PC-9 (cell line): ENCODE data around the gene CCDC78. TPM values are rescaled to one million over a fixed set of nuclear protein-coding genes. Genes with fewer than 3 reads are reported as not detected.

ENCODE experiments used
- BruUV-seq: library from RNA; stranded (reverse); fragments of 400-500 nt; replicated peaks from 2 replicates; lab custom pipeline; 2021; lab: Mats Ljungman, UMichigan
- CTCF ChIA-PET: fragments of 300-600 bp; sonication (Branson Sonifier 250); formaldehyde crosslinking; loops from one replicate; lab custom pipeline; 2022; ENCODE audit warnings: antibody characterized with exemption; lab: Charles Lee
- POLR2A ChIA-PET: fragments of 300-600 bp; sonication (Branson Sonifier 250); formaldehyde crosslinking; loops from one replicate; lab custom pipeline; 2022; ENCODE audit warnings: antibody characterized with exemption; ENCODE audit not compliant: unreplicated experiment; lab: Charles Lee
- DNase-seq, 2 experiments: peaks; one replicate each; pipeline versions ENCODE4 v3.0.0 to v3.0.0-alpha.2; 2015 to 2022; ENCODE audit warnings: mixed read lengths in 1 of 2
- H2AFZ ChIP-seq: fragments of 200-600 bp; sonication (generic); 2 replicates; pipeline ENCODE4 v1.8.1; 2017; ENCODE audit warnings: antibody characterized with exemption
- H3F3A ChIP-seq: fragments of 200-600 bp; sonication (generic); 2 replicates; pipeline ENCODE4 v1.8.1; 2017; ENCODE audit warnings: antibody characterized with exemption, mild to moderate bottlenecking, low read depth; ENCODE audit not compliant: insufficient read depth
- H3K27ac ChIP-seq: fragments of 200-600 bp; sonication (generic); 2 replicates; pipeline ENCODE4 v1.6.1; 2016; ENCODE audit warnings: mixed run types
- H3K27me3 ChIP-seq: fragments of 200-600 bp; sonication (generic); 2 replicates; pipeline ENCODE4 v1.6.1; 2016; ENCODE audit warnings: low read depth, mixed run types; ENCODE audit not compliant: insufficient read depth
- H3K36me3 ChIP-seq: fragments of 200-600 bp; sonication (generic); 2 replicates; pipeline ENCODE4 v1.6.1; 2016; ENCODE audit warnings: low read depth, mixed run types
- H3K4me1 ChIP-seq: fragments of 200-600 bp; sonication (generic); replicated peaks from 2 replicates; pipeline ENCODE4 v1.6.1; 2016; ENCODE audit warnings: mixed run types; ENCODE audit not compliant: insufficient read depth
- H3K4me2 ChIP-seq: fragments of 200-600 bp; sonication (generic); 2 replicates; pipeline ENCODE4 v1.6.1; 2017; ENCODE audit warnings: mixed run types
- H3K4me3 ChIP-seq: fragments of 200-600 bp; sonication (generic); 2 replicates; pipeline ENCODE4 v1.6.1; 2016; ENCODE audit warnings: mixed run types
- H3K79me2 ChIP-seq: fragments of 200-600 bp; sonication (generic); 2 replicates; pipeline ENCODE4 v1.6.1; 2017; ENCODE audit warnings: low read depth, mixed run types
- H3K9me2 ChIP-seq: fragments of 200-600 bp; sonication (generic); 2 replicates; pipeline ENCODE4 v1.8.1; 2017; ENCODE audit warnings: mild to moderate bottlenecking; ENCODE audit not compliant: insufficient read depth
- H3K9me3 ChIP-seq: fragments of 200-600 bp; sonication (generic); 2 replicates; pipeline ENCODE4 v1.8.1; 2016; ENCODE audit warnings: low read depth; ENCODE audit not compliant: insufficient read depth
- H4K20me1 ChIP-seq: fragments of 200-600 bp; sonication (generic); 2 replicates; pipeline ENCODE4 v1.8.1; 2017; ENCODE audit not compliant: insufficient read depth
- CTCF ChIP-seq: fragments of 200-600 bp; sonication (generic); conservative IDR thresholded peaks from 2 replicates; pipeline ENCODE4 v1.6.1; 2017; ENCODE audit warnings: mixed run types, antibody characterized with exemption, mild to moderate bottlenecking, moderate library complexity
- EZH2 ChIP-seq: fragments of 200-600 bp; sonication (generic); IDR thresholded peaks from 2 replicates; pipeline ENCODE4 v1.8.0; 2017; ENCODE audit warnings: antibody characterized with exemption, low read depth
- intact Hi-C: fragments of 100-400 bp; cut with micrococcal nuclease; formaldehyde crosslinking; loops from one replicate; pipeline ENCODE4 v1.10.0; 2022; ENCODE audit not compliant: unreplicated experiment
- total RNA-seq: library from RNA; stranded (reverse); gene quantifications from 2 replicates; pipeline ENCODE4 v1.2.3, GENCODE V29; 2021

Gene CCDC78
- total RNA-seq, 1 experiment from 2014 or later = 4.2 TPM

DNA sequence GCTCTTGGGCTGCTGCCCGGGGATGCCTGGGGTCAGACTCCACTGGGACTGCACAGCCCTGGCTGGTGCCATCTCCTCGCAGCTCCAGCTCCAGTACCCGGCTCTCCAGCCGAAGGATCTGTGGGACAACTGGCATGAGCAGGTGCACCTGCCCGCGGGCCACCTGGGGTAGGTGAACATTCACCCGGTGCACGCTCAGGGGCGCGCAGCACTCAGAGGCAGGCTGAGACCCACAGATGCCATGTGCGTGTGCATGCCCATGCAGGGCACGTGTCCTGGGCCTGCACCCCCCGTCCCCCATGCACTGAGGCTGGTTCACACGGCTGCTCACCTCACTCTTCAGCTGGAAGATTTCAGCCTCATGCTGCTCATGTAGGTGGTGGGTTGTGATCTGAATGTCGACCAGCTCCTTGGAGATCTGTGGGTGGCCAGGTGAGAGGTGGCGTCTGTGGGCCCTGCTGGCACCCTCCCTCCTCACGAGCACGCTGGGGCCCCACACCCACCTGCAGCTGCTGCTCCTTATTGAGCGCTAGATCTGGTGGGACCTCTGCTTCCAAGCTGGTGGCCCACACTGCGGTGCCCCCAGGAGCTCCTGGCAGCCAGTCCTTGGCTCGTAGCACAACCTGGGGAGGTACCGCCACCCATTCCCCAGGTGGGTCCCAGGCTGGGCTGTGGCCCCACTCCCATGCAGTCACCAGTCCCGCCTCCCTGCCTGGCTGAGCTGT is 618 bp downstream of the CCDC78 start:
- H3F3A ChIP-seq = peaks cover 31% of the 10 kb centered on the region
- H3K4me3 ChIP-seq = no peak overlapping the region
- H3K9me2 ChIP-seq = no peaks in the 10 kb centered on the region
- no peak overlapping the region for H2AFZ ChIP-seq
- POLR2A ChIA-PET = interaction anchor here (0.6 to 1.4 kb wide), 5 partner anchors 11 to 70 kb away, joined by 3 to 6 read pairs (median 3); partner anchors contain the start of genes CHTF18, METRN and RPUSD1
- BruUV-seq = no TSS peak
- DNase-seq = no peak
- CTCF ChIA-PET = interaction anchor here (0.6 kb wide), 1 partner anchor 256 kb away, joined by 10 read pairs; the partner anchor contains the start of gene SOX8
- peaks cover 4% of the 10 kb centered on the region; the same call in 1 of the 2 replicates for H3K79me2 ChIP-seq
- H3K27ac ChIP-seq = no peak overlapping the region
- H3K4me2 ChIP-seq = no peak overlapping the region
- H4K20me1 ChIP-seq = peaks cover 4% of the 10 kb centered on the region; the same call in 1 of the 2 replicates
- TF ChIP-seq CTCF (no peak), EZH2 (no peak)
- no peaks in the 10 kb centered on the region for H3K9me3 ChIP-seq
- intact Hi-C loops = no loop called here
- peaks cover 6% of the 10 kb centered on the region; the same call in 1 of the 2 replicates for H3K4me1 ChIP-seq
- no peaks in the 10 kb centered on the region for H3K36me3 ChIP-seq
- no peaks in the 10 kb centered on the region for H3K27me3 ChIP-seq

DNA sequence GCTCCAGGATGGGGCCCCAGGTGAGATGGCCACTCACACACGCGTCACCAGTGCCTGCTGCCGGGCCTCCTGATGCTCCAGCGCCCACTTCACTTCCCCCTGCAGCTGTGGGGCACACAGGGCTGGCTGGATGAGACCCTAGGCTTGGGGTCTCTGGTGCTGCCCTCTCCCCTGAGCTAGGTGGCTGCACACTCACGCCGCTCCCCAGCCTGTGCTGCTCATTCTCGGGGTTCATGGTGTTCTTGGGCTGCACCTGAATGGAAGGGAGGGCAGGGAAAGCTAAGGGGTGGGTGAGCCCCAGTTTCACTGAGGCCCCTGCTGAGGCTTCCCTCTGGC is 1.2 kb downstream of the CCDC78 start:
- TF ChIP-seq CTCF (no peak), EZH2 (no peak)
- POLR2A ChIA-PET = interaction anchor here (1.4 kb wide), 1 partner anchor 29 kb away, joined by 6 read pairs; no protein-coding TSS in a partner anchor
- no peaks in the 10 kb centered on the region for H3K9me2 ChIP-seq
- peaks cover 4% of the 10 kb centered on the region; the same call in 1 of the 2 replicates for H4K20me1 ChIP-seq
- no peaks in the 10 kb centered on the region for H3K27me3 ChIP-seq
- no peak overlapping the region for H2AFZ ChIP-seq
- peaks cover 34% of the 10 kb centered on the region for H3F3A ChIP-seq
- no TSS peak for BruUV-seq
- H3K79me2 ChIP-seq = peaks cover 4% of the 10 kb centered on the region; the same call in 1 of the 2 replicates
- no peak overlapping the region for H3K27ac ChIP-seq
- no peak overlapping the region for H3K4me3 ChIP-seq
- H3K36me3 ChIP-seq = no peaks in the 10 kb centered on the region
- intact Hi-C loops = no loop called here
- no peaks in the 10 kb centered on the region for H3K9me3 ChIP-seq
- H3K4me2 ChIP-seq = no peak overlapping the region
- DNase-seq = peak in 1 of 2 experiments; percentile 24
- peaks cover 8% of the 10 kb centered on the region for H3K4me1 ChIP-seq
- CTCF ChIA-PET = no interaction called here

GRCh38 chr16:724188-725040 is 1.8 kb downstream of the CCDC78 start:
- H3K9me2 ChIP-seq = no peaks in the 10 kb centered on the region
- no peak overlapping the region for H3K4me3 ChIP-seq
- H4K20me1 ChIP-seq = peaks cover 4% of the 10 kb centered on the region; the same call in 1 of the 2 replicates
- no peaks in the 10 kb centered on the region for H3K27me3 ChIP-seq
- intact Hi-C loops = no loop called here
- H3K4me2 ChIP-seq = no peak overlapping the region
- no peak overlapping the region for H2AFZ ChIP-seq
- DNase-seq = peak in 1 of 2 experiments; percentile 32
- no peaks in the 10 kb centered on the region for H3K36me3 ChIP-seq
- TF ChIP-seq EZH2 = no peak
- no peak for TF ChIP-seq CTCF
- POLR2A ChIA-PET = interaction anchor here (1.4 kb wide), 1 partner anchor 29 kb away, joined by 6 read pairs; no protein-coding TSS in a partner anchor
- H3F3A ChIP-seq = peaks cover 33% of the 10 kb centered on the region
- CTCF ChIA-PET = interaction anchor here (0.7 kb wide), 1 partner anchor 12 kb away, joined by 3 read pairs; no protein-coding TSS in a partner anchor
- BruUV-seq = TSS peak; percentile 1
- no peaks in the 10 kb centered on the region for H3K9me3 ChIP-seq
- H3K27ac ChIP-seq = no peak overlapping the region
- peaks cover 4% of the 10 kb centered on the region; the same call in 1 of the 2 replicates for H3K79me2 ChIP-seq
- peaks cover 14% of the 10 kb centered on the region for H3K4me1 ChIP-seq
